Measurements from ENCODE around the gene FTCDNL1. TPM values are rescaled to one million over a fixed set of nuclear protein-coding genes. Genes with fewer than 3 reads are reported as not detected.

Gene FTCDNL1
- 0.33 TPM for polyA plus RNA-seq (2013, experiment 1 of 4)
- polyA plus RNA-seq (2013, experiment 2 of 4), result 1.00 TPM
- 0.37 TPM for polyA plus RNA-seq (2013, experiment 3 of 4)
- 0.53 TPM for polyA plus RNA-seq (2013, experiment 4 of 4)

- WGBS, 2 experiments, result 0% methylated on average over 80 of the region's 80 CpGs
- no peaks in the 10 kb centered on the region for H3K4me1 ChIP-seq (ENCODE audit: control insufficient read depth, insufficient read depth, low read length)
- no peak within 1 kb of the TSS for H3K27ac ChIP-seq (ENCODE audit: insufficient read depth, low read depth, low read length, poor library complexity, severe bottlenecking)
- peak within 1 kb of the TSS; percentile 65 for H3K4me3 ChIP-seq (ENCODE audit: insufficient read depth, low read depth, low read length)
- no peaks in the 10 kb centered on the region for H3K9me3 ChIP-seq (ENCODE audit: control insufficient read depth, low read length)
- peaks cover 8% of the 10 kb centered on the region for H3K27me3 ChIP-seq (ENCODE audit: control insufficient read depth, insufficient read depth, low read length, poor library complexity, severe bottlenecking)
- H3K36me3 ChIP-seq (ENCODE audit: control insufficient read depth, insufficient read depth, low read length), result no peaks in the 10 kb centered on the region
These were observed at the start of gene FTCDNL1 for GRCh38 chr2:199850718-199851500. Gene FTCDNL1 (minus strand): TSS chr2:199851192. CDS start chr2:199848962, 2,230 bp downstream.

- H3K9me3 ChIP-seq (ENCODE audit: control insufficient read depth, low read length), result no peaks in the 10 kb centered on the region
- no peaks in the 10 kb centered on the region for H3K36me3 ChIP-seq (ENCODE audit: control insufficient read depth, insufficient read depth, low read length)
- no peaks in the 10 kb centered on the region for H3K4me1 ChIP-seq (ENCODE audit: control insufficient read depth, insufficient read depth, low read length)
- H3K4me3 ChIP-seq (ENCODE audit: insufficient read depth, low read depth, low read length), result no peak overlapping the region
- H3K27me3 ChIP-seq (ENCODE audit: control insufficient read depth, insufficient read depth, low read length, poor library complexity, severe bottlenecking), result no peaks in the 10 kb centered on the region
- no peak overlapping the region for H3K27ac ChIP-seq (ENCODE audit: insufficient read depth, low read depth, low read length, poor library complexity, severe bottlenecking)
- 91 to 95% methylated on average over 2 of the region's 2 CpGs for WGBS, 2 experiments
These were observed 45.6 kb upstream of the FTCDNL1 start for GRCh38 chr2:199896617-199897016.

DNA sequence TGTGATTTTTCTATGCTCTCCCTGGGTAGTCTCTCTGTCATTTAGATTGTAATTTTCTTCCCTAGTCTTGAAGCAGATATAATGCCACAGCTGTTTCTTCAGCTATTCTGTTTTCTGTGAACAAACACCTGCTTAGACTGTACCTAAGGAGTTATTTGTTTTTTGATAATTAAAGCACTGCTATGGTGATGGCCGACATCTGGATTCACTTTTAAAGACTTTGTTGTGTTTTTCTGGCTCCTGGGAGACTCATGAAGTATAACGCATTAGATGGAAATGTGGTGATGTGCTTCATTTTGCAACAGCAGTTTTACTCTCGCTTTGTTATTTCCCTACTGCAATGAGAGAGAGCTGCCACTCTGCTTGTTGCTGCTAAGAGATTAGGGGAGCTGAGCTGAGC, 44.4 kb upstream of the FTCDNL1 start:
- no peaks in the 10 kb centered on the region for H3K36me3 ChIP-seq (ENCODE audit: control insufficient read depth, insufficient read depth, low read length)
- H3K9me3 ChIP-seq (ENCODE audit: control insufficient read depth, low read length), result no peaks in the 10 kb centered on the region
- WGBS, 2 experiments, result 86 to 93% methylated on average over 3 of the region's 3 CpGs

GRCh38 chr2:199883474-199884212, 32.7 kb upstream of the FTCDNL1 start:
- Histone ChIP-seq H3K9me3 (ENCODE audit: control insufficient read depth, low read length) (no peaks in the 10 kb centered on the region), H3K4me3 (ENCODE audit: insufficient read depth, low read depth, low read length) (no peak overlapping the region), H3K27me3 (ENCODE audit: control insufficient read depth, insufficient read depth, low read length, poor library complexity, severe bottlenecking) (no peaks in the 10 kb centered on the region), H3K4me1 (ENCODE audit: control insufficient read depth, insufficient read depth, low read length) (no peaks in the 10 kb centered on the region), H3K27ac (ENCODE audit: insufficient read depth, low read depth, low read length, poor library complexity, severe bottlenecking) (no peak overlapping the region), H3K36me3 (ENCODE audit: control insufficient read depth, insufficient read depth, low read length) (no peaks in the 10 kb centered on the region)
- 90 to 92% methylated on average over 6 of the region's 6 CpGs for WGBS, 2 experiments

More for the DNA sequence above, 44.4 kb upstream of the FTCDNL1 start:
- Histone ChIP-seq H3K27me3 (ENCODE audit: control insufficient read depth, insufficient read depth, low read length, poor library complexity, severe bottlenecking) (no peaks in the 10 kb centered on the region), H3K4me3 (ENCODE audit: insufficient read depth, low read depth, low read length) (no peak overlapping the region), H3K27ac (ENCODE audit: insufficient read depth, low read depth, low read length, poor library complexity, severe bottlenecking) (no peak overlapping the region), H3K4me1 (ENCODE audit: control insufficient read depth, insufficient read depth, low read length) (no peaks in the 10 kb centered on the region)

DNA sequence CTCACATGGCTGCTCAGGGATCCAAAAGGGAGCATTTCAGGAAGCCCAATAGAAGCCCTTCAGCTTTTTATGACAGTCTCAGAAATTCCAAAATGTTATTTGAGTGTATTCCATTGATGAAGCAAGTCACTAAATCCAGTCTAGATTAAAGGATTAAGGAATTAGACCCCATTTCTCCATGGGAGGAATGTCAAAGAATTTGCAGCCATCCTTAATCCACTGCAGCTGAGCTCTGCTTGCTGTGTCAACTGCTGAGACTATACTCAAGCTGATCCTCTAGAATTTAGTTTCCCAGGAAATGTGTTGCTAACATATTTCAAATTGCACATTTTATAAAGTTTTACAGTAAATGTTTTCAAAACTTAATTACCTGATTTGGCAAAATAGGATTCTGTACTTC, 31.7 kb upstream of the FTCDNL1 start:
- Histone ChIP-seq H3K9me3 (ENCODE audit: control insufficient read depth, low read length) (no peaks in the 10 kb centered on the region), H3K4me1 (ENCODE audit: control insufficient read depth, insufficient read depth, low read length) (no peaks in the 10 kb centered on the region), H3K27me3 (ENCODE audit: control insufficient read depth, insufficient read depth, low read length, poor library complexity, severe bottlenecking) (no peaks in the 10 kb centered on the region), H3K27ac (ENCODE audit: insufficient read depth, low read depth, low read length, poor library complexity, severe bottlenecking) (peak overlapping the region; percentile 27), H3K36me3 (ENCODE audit: control insufficient read depth, insufficient read depth, low read length) (no peaks in the 10 kb centered on the region), H3K4me3 (ENCODE audit: insufficient read depth, low read depth, low read length) (no peak overlapping the region)

DNA sequence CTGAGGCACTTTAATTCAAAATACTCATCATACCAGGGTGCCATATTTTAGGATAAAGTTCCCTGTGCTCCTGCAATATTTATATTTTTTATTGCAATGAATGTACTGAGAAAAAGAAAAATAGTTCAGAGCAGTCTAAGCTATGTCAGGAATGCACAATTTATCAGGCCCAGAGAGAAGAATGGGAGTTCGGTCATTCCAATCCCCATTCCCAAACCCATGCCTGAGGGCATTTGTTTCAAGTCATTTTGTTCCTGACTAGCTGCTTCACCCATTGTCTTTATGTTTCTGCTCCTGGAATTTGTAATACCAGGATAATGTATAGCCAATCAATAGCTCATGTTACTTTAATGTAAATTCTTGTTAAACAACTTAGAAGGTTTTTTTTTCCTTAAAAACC, 24.4 kb upstream of the FTCDNL1 start:
- Histone ChIP-seq H3K27me3 (ENCODE audit: control insufficient read depth, insufficient read depth, low read length, poor library complexity, severe bottlenecking) (no peaks in the 10 kb centered on the region), H3K4me1 (ENCODE audit: control insufficient read depth, insufficient read depth, low read length) (peaks cover 3% of the 10 kb centered on the region), H3K9me3 (ENCODE audit: control insufficient read depth, low read length) (peaks cover 3% of the 10 kb centered on the region), H3K36me3 (ENCODE audit: control insufficient read depth, insufficient read depth, low read length) (no peaks in the 10 kb centered on the region), H3K4me3 (ENCODE audit: insufficient read depth, low read depth, low read length) (no peak overlapping the region), H3K27ac (ENCODE audit: insufficient read depth, low read depth, low read length, poor library complexity, severe bottlenecking) (no peak overlapping the region)
- WGBS, 2 experiments, result 92 to 95% methylated on average over 1 of the region's 1 CpG

- Histone ChIP-seq H3K27ac (ENCODE audit: insufficient read depth, low read depth, low read length, poor library complexity, severe bottlenecking) (no peak overlapping the region), H3K4me3 (ENCODE audit: insufficient read depth, low read depth, low read length) (no peak overlapping the region), H3K9me3 (ENCODE audit: control insufficient read depth, low read length) (peaks cover 3% of the 10 kb centered on the region), H3K4me1 (ENCODE audit: control insufficient read depth, insufficient read depth, low read length) (peaks cover 11% of the 10 kb centered on the region), H3K27me3 (ENCODE audit: control insufficient read depth, insufficient read depth, low read length, poor library complexity, severe bottlenecking) (no peaks in the 10 kb centered on the region), H3K36me3 (ENCODE audit: control insufficient read depth, insufficient read depth, low read length) (no peaks in the 10 kb centered on the region)
- WGBS, 2 experiments, result 97 to 98% methylated on average over 1 of the region's 1 CpG
These were observed 23.2 kb upstream of the FTCDNL1 start for GRCh38 chr2:199874209-199874608.

- H3K36me3 ChIP-seq (ENCODE audit: control insufficient read depth, insufficient read depth, low read length), result no peaks in the 10 kb centered on the region
- H3K27me3 ChIP-seq (ENCODE audit: control insufficient read depth, insufficient read depth, low read length, poor library complexity, severe bottlenecking), result no peaks in the 10 kb centered on the region
- no peak overlapping the region for H3K4me3 ChIP-seq (ENCODE audit: insufficient read depth, low read depth, low read length)
- 82 to 96% methylated on average over 1 of the region's 1 CpG for WGBS, 2 experiments
- peaks cover 3% of the 10 kb centered on the region for H3K9me3 ChIP-seq (ENCODE audit: control insufficient read depth, low read length)
- H3K27ac ChIP-seq (ENCODE audit: insufficient read depth, low read depth, low read length, poor library complexity, severe bottlenecking), result no peak overlapping the region
- H3K4me1 ChIP-seq (ENCODE audit: control insufficient read depth, insufficient read depth, low read length), result peaks cover 16% of the 10 kb centered on the region
These were observed 19.6 kb upstream of the FTCDNL1 start for GRCh38 chr2:199870581-199870980.

- Histone ChIP-seq H3K36me3 (ENCODE audit: control insufficient read depth, insufficient read depth, low read length) (no peaks in the 10 kb centered on the region), H3K4me3 (ENCODE audit: insufficient read depth, low read depth, low read length) (no peak overlapping the region), H3K27ac (ENCODE audit: insufficient read depth, low read depth, low read length, poor library complexity, severe bottlenecking) (no peak overlapping the region), H3K9me3 (ENCODE audit: control insufficient read depth, low read length) (peaks cover 3% of the 10 kb centered on the region), H3K4me1 (ENCODE audit: control insufficient read depth, insufficient read depth, low read length) (peaks cover 16% of the 10 kb centered on the region), H3K27me3 (ENCODE audit: control insufficient read depth, insufficient read depth, low read length, poor library complexity, severe bottlenecking) (no peaks in the 10 kb centered on the region)
- 47 to 58% methylated on average over 1 of the region's 1 CpG for WGBS, 2 experiments
These were observed 18.7 kb upstream of the FTCDNL1 start for GRCh38 chr2:199869653-199870052.

GRCh38 chr2:199869227-199869541, 18.2 kb upstream of the FTCDNL1 start:
- WGBS, 2 experiments, result no CpG with 5 or more reads among the region's 1 CpG
- Histone ChIP-seq H3K27ac (ENCODE audit: insufficient read depth, low read depth, low read length, poor library complexity, severe bottlenecking) (no peak overlapping the region), H3K4me3 (ENCODE audit: insufficient read depth, low read depth, low read length) (no peak overlapping the region), H3K9me3 (ENCODE audit: control insufficient read depth, low read length) (peaks cover under 1% of the 10 kb centered on the region), H3K4me1 (ENCODE audit: control insufficient read depth, insufficient read depth, low read length) (peaks cover 16% of the 10 kb centered on the region), H3K36me3 (ENCODE audit: control insufficient read depth, insufficient read depth, low read length) (no peaks in the 10 kb centered on the region), H3K27me3 (ENCODE audit: control insufficient read depth, insufficient read depth, low read length, poor library complexity, severe bottlenecking) (no peaks in the 10 kb centered on the region)
